Endodermal cell (in vitro differentiated cells): ENCODE results near the gene PLVAP. TPM values are rescaled to one million over a fixed set of nuclear protein-coding genes. Genes with fewer than 3 reads are reported as not detected.

ENCODE experiments used
- DNase-seq: peaks from one replicate; pipeline ENCODE4 v3.0.0-alpha.2; 2017
- H3K27ac ChIP-seq: 2 replicates; pipeline ENCODE4 v1.5.1; 2013; ENCODE audit warnings: mild to moderate bottlenecking, low read depth, low read length, moderate library complexity
- H3K27me3 ChIP-seq: 2 replicates; pipeline ENCODE4 v1.6.1; 2013; ENCODE audit warnings: mild to moderate bottlenecking, low read length, moderate library complexity; ENCODE audit not compliant: insufficient read depth, control insufficient read depth, poor library complexity, severe bottlenecking
- H3K36me3 ChIP-seq: 2 replicates; pipeline ENCODE4 v1.7.0; 2013; ENCODE audit warnings: mild to moderate bottlenecking, low read length, moderate library complexity; ENCODE audit not compliant: control insufficient read depth, insufficient read depth
- H3K4me1 ChIP-seq: one replicate; pipeline ENCODE4 v1.7.0; 2013; ENCODE audit warnings: low read length; ENCODE audit not compliant: control insufficient read depth, insufficient read depth
- H3K4me3 ChIP-seq: 2 replicates; pipeline ENCODE4 v1.5.1; 2013; ENCODE audit warnings: mild to moderate bottlenecking, low read length, moderate library complexity
- H3K9ac ChIP-seq: 2 replicates; pipeline ENCODE4 v1.6.1; 2013; ENCODE audit warnings: mild to moderate bottlenecking, low read length, moderate library complexity; ENCODE audit not compliant: poor library complexity, severe bottlenecking; ENCODE audit errors: extremely low read depth
- H3K9me3 ChIP-seq: 2 replicates; pipeline ENCODE4 v1.6.1; 2013; ENCODE audit warnings: mild to moderate bottlenecking, low read length, moderate library complexity; ENCODE audit not compliant: control insufficient read depth
- H3K27ac Mint-ChIP-seq: 2 replicates; pipeline ENCODE4 v1.8.0; 2020; ENCODE audit warnings: mixed read lengths
- H3K27me3 Mint-ChIP-seq: 2 replicates; pipeline ENCODE4 v1.8.0; 2021; ENCODE audit warnings: mild to moderate bottlenecking, mixed read lengths; ENCODE audit not compliant: insufficient read depth
- H3K36me3 Mint-ChIP-seq: 2 replicates; pipeline ENCODE4 v1.8.0; 2020; ENCODE audit warnings: low read depth, mixed read lengths
- H3K4me1 Mint-ChIP-seq: 2 replicates; pipeline ENCODE4 v1.8.0; 2020; ENCODE audit warnings: mixed read lengths
- H3K4me3 Mint-ChIP-seq: 2 replicates; pipeline ENCODE4 v1.8.0; 2020; ENCODE audit warnings: mild to moderate bottlenecking, moderate library complexity, mixed read lengths
- H3K9me3 Mint-ChIP-seq: 2 replicates; pipeline ENCODE4 v1.8.0; 2020; ENCODE audit warnings: mild to moderate bottlenecking, mixed read lengths
- CTCF ChIP-seq: fragments of 200-600 bp; sonication (generic); conservative IDR thresholded peaks from 2 replicates; pipeline ENCODE4 v1.5.0; 2021; ENCODE audit warnings: antibody characterized with exemption, mild to moderate bottlenecking
- WGBS, 2 experiments: methylation state at CpG; one replicate each; pipeline versions ENCODE4 v1.1.5 to v1.1.7; 2013; ENCODE audit warnings: missing lambda C conversion rate in 2 of 2, mixed read lengths in 1 of 2; ENCODE audit not compliant: insufficient coverage in 1 of 2, insufficient read length in 1 of 2; 5-methylcytosine and 5-hydroxymethylcytosine counted together
- total RNA-seq, 2 donors: library from RNA; stranded (reverse); fragmentation: NEBNext Ultra II Directional in 1 of 2; extraction: Animal tissue kit (Norgen Biotek cat#: 25700) in 1 of 2; gene quantifications; 2 replicates in 1 of 2; 3 replicates in 1 of 2; pipeline ENCODE4 v1.2.1, GENCODE V29; 2021

The PLVAP gene
- total RNA-seq, 2 donors from 2014 or later: 0.44 TPM; not detected in 1

- no peak overlapping the region for H3K9ac ChIP-seq
- peaks cover 11% of the 10 kb centered on the region for H3K36me3 ChIP-seq
- Mint-ChIP-seq H3K9me3 (no peaks in the 10 kb centered on the region), H3K4me3 (no peak overlapping the region), H3K36me3 (peaks cover 23% of the 10 kb centered on the region), H3K27ac (no peak overlapping the region), H3K27me3 (peaks cover 8% of the 10 kb centered on the region), H3K4me1 (peaks cover 1% of the 10 kb centered on the region)
- peak; percentile 44 for DNase-seq
- 93% methylated on average over 16 to 28 of the region's 28 CpGs for WGBS, 2 experiments
- no peaks in the 10 kb centered on the region for H3K9me3 ChIP-seq
- no peaks in the 10 kb centered on the region for H3K4me1 ChIP-seq
- H3K4me3 ChIP-seq: no peak overlapping the region
- TF ChIP-seq CTCF: no peak
- no peaks in the 10 kb centered on the region for H3K27me3 ChIP-seq
- H3K27ac ChIP-seq: no peak overlapping the region
These were observed 52.6 kb downstream of the PLVAP start for GRCh38 chr19:17324357-17325114.

GRCh38 chr19:17323964-17324332 is 53.2 kb downstream of the PLVAP start:
- Mint-ChIP-seq H3K27me3 (peaks cover 3% of the 10 kb centered on the region), H3K36me3 (peaks cover 27% of the 10 kb centered on the region), H3K9me3 (no peaks in the 10 kb centered on the region), H3K27ac (no peak overlapping the region), H3K4me3 (no peak overlapping the region), H3K4me1 (peaks cover 1% of the 10 kb centered on the region)
- H3K4me1 ChIP-seq: no peaks in the 10 kb centered on the region
- peak; percentile 47 for DNase-seq
- WGBS, 2 experiments: 95 to 100% methylated on average over 1 to 7 of the region's 7 CpGs
- no peak overlapping the region for H3K9ac ChIP-seq
- no peak overlapping the region for H3K4me3 ChIP-seq
- TF ChIP-seq CTCF: no peak
- no peaks in the 10 kb centered on the region for H3K9me3 ChIP-seq
- no peaks in the 10 kb centered on the region for H3K27me3 ChIP-seq
- H3K36me3 ChIP-seq: peaks cover 11% of the 10 kb centered on the region
- H3K27ac ChIP-seq: no peak overlapping the region

GRCh38 chr19:17323300-17323963 is 53.7 kb downstream of the PLVAP start:
- Mint-ChIP-seq H3K36me3 (peaks cover 27% of the 10 kb centered on the region), H3K4me3 (no peak overlapping the region), H3K27me3 (peaks cover 1% of the 10 kb centered on the region), H3K4me1 (peaks cover 1% of the 10 kb centered on the region), H3K9me3 (no peaks in the 10 kb centered on the region), H3K27ac (no peak overlapping the region)
- WGBS, 2 experiments: 95 to 97% methylated on average over 28 to 54 of the region's 56 CpGs
- H3K9me3 ChIP-seq: no peaks in the 10 kb centered on the region
- no peaks in the 10 kb centered on the region for H3K4me1 ChIP-seq
- no peak overlapping the region for H3K27ac ChIP-seq
- H3K4me3 ChIP-seq: no peak overlapping the region
- TF ChIP-seq CTCF: no peak
- H3K27me3 ChIP-seq: no peaks in the 10 kb centered on the region
- no peak overlapping the region for H3K9ac ChIP-seq
- DNase-seq: peak; percentile 33
- peaks cover 11% of the 10 kb centered on the region for H3K36me3 ChIP-seq
